HAP-1 (cell line): Measurements from ENCODE around the gene ATP9B.
"Not testable (repeated sequence)": the region's sequence is repeated elsewhere in the genome, so short reads cannot be mapped to it uniquely, and the experiment has no call there.

ENCODE experiments used
- DNase-seq, 2 experiments: peaks; one replicate each; pipeline ENCODE4 v3.0.0-alpha.2; 2016 to 2020; ENCODE audit warnings: low spot score in 2 of 2
- H3K27me3 ChIP-seq: fragments of 250-450 bp; sonication (Bioruptor Pico); 2 replicates; pipeline ENCODE4 v1.5.1; 2020; ENCODE audit warnings: low read depth, mild to moderate bottlenecking, moderate library complexity
- H3K36me3 ChIP-seq: fragments of 250-450 bp; sonication (Bioruptor Pico); replicated peaks from 2 replicates; pipeline ENCODE4 v1.5.1; 2020; ENCODE audit warnings: mild to moderate bottlenecking
- H3K4me1 ChIP-seq: fragments of 250-450 bp; sonication (Bioruptor Pico); 2 replicates; pipeline ENCODE4 v1.5.1; 2020; ENCODE audit warnings: mild to moderate bottlenecking
- H3K4me3 ChIP-seq: fragments of 250-450 bp; sonication (Bioruptor Pico); 2 replicates; pipeline ENCODE4 v1.5.1; 2020; ENCODE audit warnings: mild to moderate bottlenecking, moderate library complexity
- H3K9me3 ChIP-seq: fragments of 250-450 bp; sonication (Bioruptor Pico); 2 replicates; pipeline ENCODE4 v1.5.1; 2020; ENCODE audit warnings: mild to moderate bottlenecking, moderate library complexity
- in situ Hi-C: fragments of 300-500 bp; cut with MboI; formaldehyde crosslinking; loops from 3 replicates; pipeline ENCODE4 v1.14.3; 2020; ENCODE audit warnings: low sequenced_read_pairs, inconsistent platforms, mixed read lengths

ATP9B gene

GRCh38 chr18:79172331-79172730, 103.1 kb downstream of the ATP9B start:
- H3K27me3 ChIP-seq, DNase-seq, in situ Hi-C loops, H3K4me1 ChIP-seq, H3K4me3 ChIP-seq, H3K36me3 ChIP-seq, H3K9me3 ChIP-seq: not testable (repeated sequence)

- Histone ChIP-seq H3K27me3 (no peaks in the 10 kb centered on the region), H3K4me3 (no peak overlapping the region), H3K4me1 (no peaks in the 10 kb centered on the region), H3K9me3 (no peaks in the 10 kb centered on the region), H3K36me3 (no peaks in the 10 kb centered on the region)
- in situ Hi-C loops: no loop called here
- DNase-seq: no peak
Observed at GRCh38 chr18:79173742-79174141, 104.5 kb downstream of the ATP9B start.

GRCh38 chr18:79178113-79178531, 108.9 kb downstream of the ATP9B start:
- in situ Hi-C loops: no loop called here
- Histone ChIP-seq H3K27me3 (no peaks in the 10 kb centered on the region), H3K4me1 (no peaks in the 10 kb centered on the region), H3K9me3 (no peaks in the 10 kb centered on the region), H3K36me3 (no peaks in the 10 kb centered on the region), H3K4me3 (no peak overlapping the region)
- DNase-seq: no peak

GRCh38 chr18:79182047-79182713, 113.0 kb downstream of the ATP9B start:
- in situ Hi-C loops: no loop called here
- no peak overlapping the region for H3K4me3 ChIP-seq

GRCh38 chr18:79185648-79186047, 116.5 kb downstream of the ATP9B start:
- H3K4me1 ChIP-seq: no peaks in the 10 kb centered on the region
- no peak for DNase-seq
- in situ Hi-C loops: no loop called here
- H3K4me3 ChIP-seq: no peak overlapping the region
- H3K9me3 ChIP-seq: no peaks in the 10 kb centered on the region
- H3K27me3 ChIP-seq: no peaks in the 10 kb centered on the region
- no peaks in the 10 kb centered on the region for H3K36me3 ChIP-seq

More at GRCh38 chr18:79182047-79182713, 113.0 kb downstream of the ATP9B start:
- no peaks in the 10 kb centered on the region for H3K4me1 ChIP-seq
- no peak for DNase-seq
- H3K36me3 ChIP-seq: no peaks in the 10 kb centered on the region
- H3K27me3 ChIP-seq: no peaks in the 10 kb centered on the region
- no peaks in the 10 kb centered on the region for H3K9me3 ChIP-seq

- no peak for DNase-seq
- Histone ChIP-seq H3K36me3 (no peaks in the 10 kb centered on the region), H3K9me3 (no peaks in the 10 kb centered on the region), H3K4me1 (no peaks in the 10 kb centered on the region), H3K4me3 (no peak overlapping the region), H3K27me3 (no peaks in the 10 kb centered on the region)
- in situ Hi-C loops: no loop called here
Observed at GRCh38 chr18:79186649-79187048, 117.5 kb downstream of the ATP9B start.

- Histone ChIP-seq H3K36me3 (no peaks in the 10 kb centered on the region), H3K9me3 (no peaks in the 10 kb centered on the region), H3K27me3 (no peaks in the 10 kb centered on the region), H3K4me1 (no peaks in the 10 kb centered on the region), H3K4me3 (no peak overlapping the region)
- in situ Hi-C loops: no loop called here
- DNase-seq: no peak
Observed at GRCh38 chr18:79187532-79188277, 118.5 kb downstream of the ATP9B start.

- Histone ChIP-seq H3K4me1 (no peaks in the 10 kb centered on the region), H3K4me3 (no peak overlapping the region), H3K36me3 (no peaks in the 10 kb centered on the region; the same call in 1 of the 2 replicates), H3K9me3 (no peaks in the 10 kb centered on the region), H3K27me3 (no peaks in the 10 kb centered on the region)
- in situ Hi-C loops: no loop called here
- no peak for DNase-seq
Observed at GRCh38 chr18:79191418-79191817, 122.2 kb downstream of the ATP9B start.

- in situ Hi-C loops: no loop called here
- H3K4me1 ChIP-seq: no peaks in the 10 kb centered on the region
- DNase-seq: no peak
Observed at GRCh38 chr18:79191956-79192355, 122.8 kb downstream of the ATP9B start.

GRCh38 chr18:79193826-79194225, 124.6 kb downstream of the ATP9B start:
- Histone ChIP-seq H3K27me3 (no peaks in the 10 kb centered on the region), H3K4me3 (no peak overlapping the region), H3K9me3 (no peaks in the 10 kb centered on the region), H3K4me1 (no peaks in the 10 kb centered on the region), H3K36me3 (no peaks in the 10 kb centered on the region; the same call in 1 of the 2 replicates)
- no peak for DNase-seq
- in situ Hi-C loops: no loop called here

More at GRCh38 chr18:79191956-79192355, 122.8 kb downstream of the ATP9B start:
- no peaks in the 10 kb centered on the region for H3K27me3 ChIP-seq
- H3K36me3 ChIP-seq: no peaks in the 10 kb centered on the region; the same call in 1 of the 2 replicates
- H3K4me3 ChIP-seq: no peak overlapping the region
- H3K9me3 ChIP-seq: no peaks in the 10 kb centered on the region

- Histone ChIP-seq H3K27me3 (no peaks in the 10 kb centered on the region), H3K4me3 (no peak overlapping the region), H3K9me3 (no peaks in the 10 kb centered on the region), H3K4me1 (no peaks in the 10 kb centered on the region), H3K36me3 (no peaks in the 10 kb centered on the region; the same call in 1 of the 2 replicates)
- no peak for DNase-seq
- in situ Hi-C loops: no loop called here
Observed at GRCh38 chr18:79195716-79196683, 126.8 kb downstream of the ATP9B start.

GRCh38 chr18:79197531-79197930, 128.3 kb downstream of the ATP9B start:
- no peak for DNase-seq
- Histone ChIP-seq H3K9me3 (no peaks in the 10 kb centered on the region), H3K36me3 (no peaks in the 10 kb centered on the region; the same call in 1 of the 2 replicates), H3K4me1 (no peaks in the 10 kb centered on the region), H3K27me3 (no peaks in the 10 kb centered on the region), H3K4me3 (no peak overlapping the region)
- in situ Hi-C loops: no loop called here

- Histone ChIP-seq H3K4me3 (no peak overlapping the region), H3K27me3 (no peaks in the 10 kb centered on the region), H3K9me3 (no peaks in the 10 kb centered on the region), H3K4me1 (no peaks in the 10 kb centered on the region), H3K36me3 (no peaks in the 10 kb centered on the region; the same call in 1 of the 2 replicates)
- no peak for DNase-seq
- in situ Hi-C loops: no loop called here
Observed at GRCh38 chr18:79199691-79200374, 130.6 kb downstream of the ATP9B start.
